Measurements from ENCODE around the gene GYS2.

- TF ChIP-seq REST (IDR thresholded peaks at IDR 0.05; ENCODE audit: insufficient read depth in 1 of 2, low read depth in 2 of 2, low read length in 2 of 2) (no peak), POLR2AphosphoS5 (IDR thresholded peaks at IDR 0.05; ENCODE audit: low read depth, low read length) (no peak), TAF1 (IDR thresholded peaks at IDR 0.05; ENCODE audit: borderline replicate concordance, insufficient read depth, low read length) (no peak), FOXP2 (optimal IDR thresholded peaks at IDR 0.05; ENCODE audit: borderline replicate concordance, extremely low read depth, extremely low read length, insufficient read depth) (no peak), SIN3A (IDR thresholded peaks at IDR 0.05; ENCODE audit: borderline replicate concordance, insufficient read depth, low read length) (no peak)
These were observed 66.5 kb downstream of the GYS2 start for GRCh38 chr12:21538061-21538653.

Data from PFSK-1 (cell line).